ENCODE measurements around the gene HSBP1L1.
"Not testable (repeated sequence)": the region's sequence is repeated elsewhere in the genome, so short reads cannot be mapped to it uniquely, and the experiment has no call there.

HSBP1L1 gene

DNA sequence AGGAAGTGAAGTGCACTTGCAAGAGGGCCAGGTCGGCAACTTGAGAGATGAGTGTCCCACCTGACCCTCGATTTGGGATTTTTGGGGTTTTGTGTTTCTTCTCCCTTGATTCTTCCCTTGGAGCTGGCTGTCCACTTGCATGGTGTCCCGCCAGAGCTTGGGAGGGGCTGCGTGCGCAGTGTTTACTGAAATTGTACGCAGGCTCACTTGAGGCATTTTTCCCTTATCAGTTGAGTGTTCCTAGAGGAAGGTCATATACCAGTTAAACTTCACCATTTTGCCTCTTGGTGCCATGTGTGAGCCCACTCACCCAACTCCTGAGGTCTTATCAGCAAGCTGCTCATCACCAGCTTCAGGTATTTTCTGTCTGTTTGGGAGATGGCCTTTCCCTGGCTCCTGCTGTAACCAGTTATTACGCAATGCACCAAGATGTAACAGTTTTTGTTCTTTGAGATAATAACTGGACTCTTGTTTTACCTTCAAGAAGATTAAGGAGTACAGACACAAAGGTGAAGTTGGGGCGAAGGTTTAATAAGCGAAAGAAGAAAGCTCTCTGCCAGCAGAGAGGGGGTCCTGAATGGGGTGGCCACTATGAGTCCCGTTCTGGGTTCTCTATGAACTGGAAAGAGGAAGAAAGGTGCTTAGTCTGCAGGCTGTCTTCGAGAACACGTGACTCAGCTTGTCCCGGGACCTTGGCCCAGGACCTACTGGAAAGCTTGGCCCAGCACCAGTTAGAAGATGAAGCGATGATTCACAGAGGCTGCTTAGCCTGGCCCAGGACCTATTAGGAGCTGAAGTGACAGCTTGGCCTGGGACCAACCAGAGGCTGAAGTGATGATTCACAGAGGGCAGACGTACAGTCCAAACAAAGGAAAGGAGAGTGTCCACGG lies 45.5 kb downstream of the HSBP1L1 start:
- no peak overlapping the region for H3K4me3 ChIP-seq (ENCODE audit: low read depth, low read length)
- TF ChIP-seq, protein P1, sequence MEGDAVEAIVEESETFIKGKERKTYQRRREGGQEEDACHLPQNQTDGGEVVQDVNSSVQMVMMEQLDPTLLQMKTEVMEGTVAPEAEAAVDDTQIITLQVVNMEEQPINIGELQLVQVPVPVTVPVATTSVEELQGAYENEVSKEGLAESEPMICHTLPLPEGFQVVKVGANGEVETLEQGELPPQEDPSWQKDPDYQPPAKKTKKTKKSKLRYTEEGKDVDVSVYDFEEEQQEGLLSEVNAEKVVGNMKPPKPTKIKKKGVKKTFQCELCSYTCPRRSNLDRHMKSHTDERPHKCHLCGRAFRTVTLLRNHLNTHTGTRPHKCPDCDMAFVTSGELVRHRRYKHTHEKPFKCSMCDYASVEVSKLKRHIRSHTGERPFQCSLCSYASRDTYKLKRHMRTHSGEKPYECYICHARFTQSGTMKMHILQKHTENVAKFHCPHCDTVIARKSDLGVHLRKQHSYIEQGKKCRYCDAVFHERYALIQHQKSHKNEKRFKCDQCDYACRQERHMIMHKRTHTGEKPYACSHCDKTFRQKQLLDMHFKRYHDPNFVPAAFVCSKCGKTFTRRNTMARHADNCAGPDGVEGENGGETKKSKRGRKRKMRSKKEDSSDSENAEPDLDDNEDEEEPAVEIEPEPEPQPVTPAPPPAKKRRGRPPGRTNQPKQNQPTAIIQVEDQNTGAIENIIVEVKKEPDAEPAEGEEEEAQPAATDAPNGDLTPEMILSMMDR (IDR thresholded peaks at IDR 0.05; ENCODE audit: borderline replicate concordance, insufficient read depth, low read depth, low read length): no peak

DNA sequence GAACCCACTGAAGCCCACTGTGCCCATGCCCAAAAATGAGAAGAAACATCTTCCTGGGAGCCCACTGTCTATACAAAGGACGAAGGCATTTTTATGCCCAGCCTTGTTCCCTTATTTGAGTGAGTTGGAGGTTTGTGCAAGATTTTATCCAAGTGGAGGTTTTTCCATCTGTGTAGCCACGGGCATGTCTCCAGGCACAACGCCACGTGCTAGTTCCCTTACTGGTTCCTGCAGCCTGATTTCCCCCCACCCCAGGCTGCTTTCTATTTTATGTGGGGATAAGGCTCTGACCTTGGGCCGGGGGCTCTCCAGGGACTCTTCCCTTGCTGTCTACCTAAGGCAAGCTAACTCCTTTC lies 46.1 kb downstream of the HSBP1L1 start:
- H3K4me3 ChIP-seq (ENCODE audit: low read depth, low read length): no peak overlapping the region
- TF ChIP-seq, protein P1 (IDR thresholded peaks at IDR 0.05; ENCODE audit: borderline replicate concordance, insufficient read depth, low read depth, low read length): no peak

DNA sequence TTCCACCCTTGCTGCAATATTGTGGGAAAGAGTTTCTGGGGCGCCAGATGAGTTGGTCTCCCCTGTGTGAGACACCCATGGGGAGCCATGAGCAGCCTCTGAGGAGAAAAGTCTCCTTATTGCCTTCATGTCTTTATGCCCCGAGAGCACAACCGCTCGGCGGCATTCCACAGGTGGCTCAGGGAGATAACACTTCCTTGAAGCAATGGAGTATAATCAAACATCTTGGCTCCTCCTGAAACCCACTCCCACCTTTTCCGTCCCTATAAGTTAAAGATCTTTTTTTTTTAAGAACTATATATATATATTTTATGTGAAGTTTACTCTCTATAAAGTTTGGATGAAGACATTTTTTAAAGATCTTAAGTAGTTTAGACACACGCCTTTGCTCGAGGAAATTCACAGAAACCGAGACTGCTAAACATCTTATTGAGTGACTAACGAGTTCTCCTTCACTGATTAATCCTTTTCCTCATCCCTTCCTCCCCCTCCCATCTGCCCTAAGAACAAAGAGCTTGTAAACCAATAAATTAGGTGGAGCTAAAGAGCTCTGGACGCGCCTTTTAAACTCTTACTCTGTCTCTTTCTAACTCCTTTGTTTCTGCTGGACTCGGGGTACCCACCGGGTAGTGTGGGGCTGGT lies 47.2 kb downstream of the HSBP1L1 start:
- H3K4me3 ChIP-seq (ENCODE audit: low read depth, low read length): not testable (repeated sequence)

DNA sequence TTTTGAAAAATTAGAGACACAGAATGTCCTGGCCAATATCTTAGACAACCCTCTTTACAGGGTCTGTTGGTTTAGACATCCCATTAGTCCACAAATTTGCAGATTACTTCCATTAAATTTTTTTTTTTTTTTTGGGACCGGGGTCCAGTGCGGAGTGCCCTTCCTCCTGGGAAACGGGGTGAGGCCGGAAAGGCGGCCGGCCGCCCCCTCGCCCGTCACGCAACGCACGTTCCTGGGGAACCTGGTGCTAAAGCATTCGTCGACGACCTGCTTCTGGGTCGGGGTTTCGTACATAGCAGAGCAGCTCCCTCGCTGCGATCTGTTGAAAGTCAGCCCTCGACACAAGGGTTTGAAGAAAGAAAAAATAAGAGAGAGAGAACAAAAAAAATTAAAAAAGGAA lies 48.3 kb downstream of the HSBP1L1 start:
- TF ChIP-seq, protein P1 (IDR thresholded peaks at IDR 0.05; ENCODE audit: borderline replicate concordance, insufficient read depth, low read depth, low read length): no peak
- H3K4me3 ChIP-seq (ENCODE audit: low read depth, low read length): no peak overlapping the region

All from GM12875 (cell line).